Hepatocyte (in vitro differentiated cells): ENCODE data around the gene TTC12. TPM values are rescaled to one million over a fixed set of nuclear protein-coding genes. Genes with fewer than 3 reads are reported as not detected.

ENCODE experiments used
- DNase-seq: peaks from one replicate; pipeline ENCODE4 v3.0.0-alpha.2; 2016; ENCODE audit warnings: low spot score
- H2AFZ ChIP-seq: fragments of 200-600 bp; sonication (generic); 2 replicates; pipeline ENCODE4 v1.6.0; 2016; ENCODE audit warnings: antibody characterized with exemption, mild to moderate bottlenecking
- H3K27ac ChIP-seq: fragments of 200-600 bp; sonication (generic); 2 replicates; pipeline ENCODE4 v1.5.1; 2016; ENCODE audit warnings: mild to moderate bottlenecking
- H3K27me3 ChIP-seq: fragments of 200-600 bp; sonication (generic); 2 replicates; pipeline ENCODE4 v1.6.1; 2016
- H3K36me3 ChIP-seq: fragments of 200-600 bp; sonication (generic); replicated peaks from 2 replicates; pipeline ENCODE4 v1.5.1; 2016; ENCODE audit warnings: low read depth; ENCODE audit not compliant: insufficient read depth
- H3K4me1 ChIP-seq: fragments of 200-600 bp; sonication (generic); 2 replicates; pipeline ENCODE4 v1.5.1; 2016; ENCODE audit warnings: mild to moderate bottlenecking, moderate library complexity; ENCODE audit not compliant: insufficient read depth
- H3K4me2 ChIP-seq: fragments of 200-600 bp; sonication (generic); 2 replicates; pipeline ENCODE4 v1.6.0; 2016
- H3K4me3 ChIP-seq: fragments of 200-600 bp; sonication (generic); 2 replicates; pipeline ENCODE4 v1.5.1; 2016; ENCODE audit warnings: mild to moderate bottlenecking
- H3K79me2 ChIP-seq: fragments of 200-600 bp; sonication (generic); 2 replicates; pipeline ENCODE4 v1.6.0; 2017; ENCODE audit warnings: mild to moderate bottlenecking
- H3K9me2 ChIP-seq: fragments of 200-600 bp; sonication (generic); replicated peaks from 2 replicates; pipeline ENCODE4 v1.6.0; 2017; ENCODE audit warnings: mild to moderate bottlenecking; ENCODE audit not compliant: insufficient read depth
- H3K9me3 ChIP-seq: fragments of 200-600 bp; sonication (generic); 2 replicates; pipeline ENCODE4 v1.5.1; 2016; ENCODE audit warnings: low read depth, mild to moderate bottlenecking
- H4K20me1 ChIP-seq: fragments of 200-600 bp; sonication (generic); 2 replicates; pipeline ENCODE4 v1.6.0; 2016; ENCODE audit warnings: mild to moderate bottlenecking; ENCODE audit not compliant: insufficient read depth, poor library complexity, severe bottlenecking
- EZH2 ChIP-seq: fragments of 200-600 bp; sonication (generic); IDR thresholded peaks from 2 replicates; pipeline ENCODE4 v1.6.1; 2016; ENCODE audit warnings: antibody characterized with exemption, mild to moderate bottlenecking, borderline replicate concordance
- EZH2phosphoT487 ChIP-seq: fragments of 200-600 bp; sonication (generic); IDR thresholded peaks from one replicate; pipeline ENCODE4 v1.6.1; 2018; ENCODE audit warnings: antibody characterized with exemption, mild to moderate bottlenecking, low read depth, moderate library complexity; ENCODE audit not compliant: unreplicated experiment, severe bottlenecking
- WGBS: methylation state at CpG from one replicate; pipeline ENCODE4 v1.1.6; 2016; ENCODE audit warnings: low lambda C conversion rate; ENCODE audit errors: missing lambda C conversion rate; 5-methylcytosine and 5-hydroxymethylcytosine counted together
- polyA plus RNA-seq: library from polyadenylated mRNA; unstranded; fragments of >200 nt; fragmentation: Nextera tagmentation; extraction: Ambion mirVana; gene quantifications from 2 replicates; pipeline ENCODE4 v1.2.1, GENCODE V29; 2016
- total RNA-seq: library from RNA; depleted of rRNA; stranded (reverse); fragments of >200 nt; gene quantifications from 2 replicates; pipeline ENCODE4 v1.2.3, GENCODE V29; 2014
- TF ChIP-seq, protein P1 (sequence below): fragments of 200-600 bp; sonication (generic); IDR thresholded peaks from 2 replicates; pipeline ENCODE4 v1.5.1; 2016; ENCODE audit warnings: antibody characterized with exemption, mild to moderate bottlenecking; ENCODE audit not compliant: poor library complexity

Gene TTC12
- total and polyA plus RNA-seq, 2 experiments from 2014 or later, result 9.2 to 12.4 TPM

DNA sequence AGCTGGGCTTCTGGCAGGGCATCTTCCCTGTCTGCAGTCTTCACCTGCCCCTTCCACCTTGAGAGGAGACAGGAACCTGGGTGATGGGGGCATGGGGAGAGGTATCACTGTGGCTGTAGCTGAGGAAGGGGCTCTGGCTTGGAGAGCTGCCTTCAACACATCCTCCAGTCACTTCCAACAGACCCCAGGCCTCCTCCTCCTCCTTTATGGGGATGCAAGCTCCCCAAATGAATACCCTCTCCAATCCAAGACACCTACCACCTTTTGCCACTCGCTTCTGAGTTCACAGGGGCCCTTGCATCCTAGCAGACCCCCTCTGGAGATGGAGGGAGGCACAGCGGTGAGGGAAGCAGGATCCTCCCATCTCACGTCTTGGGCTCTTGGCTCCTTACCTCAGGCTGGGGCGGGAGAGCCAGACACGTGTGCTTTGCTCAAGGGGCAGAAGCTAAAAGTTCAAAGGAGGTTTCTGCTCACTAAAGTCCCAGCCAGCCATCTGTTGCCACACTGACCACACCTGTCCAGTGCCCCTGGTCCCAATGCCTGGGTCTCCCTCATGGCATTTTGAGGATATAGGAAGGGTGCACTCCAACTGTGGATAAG, 86.3 kb downstream of the TTC12 start:
- Histone ChIP-seq H2AFZ (no peak overlapping the region), H3K4me1 (no peaks in the 10 kb centered on the region), H3K27ac (no peak overlapping the region), H3K36me3 (no peaks in the 10 kb centered on the region), H3K9me2 (no peaks in the 10 kb centered on the region), H3K4me3 (no peak overlapping the region), H3K9me3 (no peaks in the 10 kb centered on the region), H4K20me1 (no peaks in the 10 kb centered on the region), H3K27me3 (peaks cover 5% of the 10 kb centered on the region), H3K79me2 (no peaks in the 10 kb centered on the region), H3K4me2 (no peak overlapping the region)
- TF ChIP-seq EZH2phosphoT487, result no peak
- TF ChIP-seq EZH2, result no peak
- TF ChIP-seq, protein P1, sequence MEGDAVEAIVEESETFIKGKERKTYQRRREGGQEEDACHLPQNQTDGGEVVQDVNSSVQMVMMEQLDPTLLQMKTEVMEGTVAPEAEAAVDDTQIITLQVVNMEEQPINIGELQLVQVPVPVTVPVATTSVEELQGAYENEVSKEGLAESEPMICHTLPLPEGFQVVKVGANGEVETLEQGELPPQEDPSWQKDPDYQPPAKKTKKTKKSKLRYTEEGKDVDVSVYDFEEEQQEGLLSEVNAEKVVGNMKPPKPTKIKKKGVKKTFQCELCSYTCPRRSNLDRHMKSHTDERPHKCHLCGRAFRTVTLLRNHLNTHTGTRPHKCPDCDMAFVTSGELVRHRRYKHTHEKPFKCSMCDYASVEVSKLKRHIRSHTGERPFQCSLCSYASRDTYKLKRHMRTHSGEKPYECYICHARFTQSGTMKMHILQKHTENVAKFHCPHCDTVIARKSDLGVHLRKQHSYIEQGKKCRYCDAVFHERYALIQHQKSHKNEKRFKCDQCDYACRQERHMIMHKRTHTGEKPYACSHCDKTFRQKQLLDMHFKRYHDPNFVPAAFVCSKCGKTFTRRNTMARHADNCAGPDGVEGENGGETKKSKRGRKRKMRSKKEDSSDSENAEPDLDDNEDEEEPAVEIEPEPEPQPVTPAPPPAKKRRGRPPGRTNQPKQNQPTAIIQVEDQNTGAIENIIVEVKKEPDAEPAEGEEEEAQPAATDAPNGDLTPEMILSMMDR, result no peak
- no peak for DNase-seq
- 74% methylated on average over 5 of the region's 5 CpGs for WGBS

DNA sequence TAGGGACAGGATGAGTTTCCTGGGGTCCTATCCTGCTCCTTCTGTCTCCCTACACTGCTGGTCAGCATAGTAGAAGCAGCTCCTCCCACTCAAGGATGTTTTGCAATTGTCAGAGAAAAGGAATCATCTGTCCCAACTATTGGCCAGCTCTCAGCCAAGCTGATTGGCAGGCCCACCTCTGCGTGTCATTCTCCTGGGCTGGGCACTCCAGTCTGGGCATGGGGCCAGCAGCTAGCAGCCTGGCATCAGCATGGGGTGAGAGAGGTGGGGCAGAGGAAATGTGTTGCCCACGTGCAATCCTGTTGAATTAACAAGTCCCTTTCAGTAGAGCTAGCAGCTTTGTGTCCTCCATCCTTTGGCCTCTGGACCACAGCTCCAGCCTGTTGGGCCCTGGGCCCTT, 87.3 kb downstream of the TTC12 start:
- peak; percentile 28 for DNase-seq
- H3K36me3 ChIP-seq, result no peaks in the 10 kb centered on the region
- TF ChIP-seq EZH2 (no peak), EZH2phosphoT487 (no peak)
- TF ChIP-seq, protein P1, result no peak
- H3K27me3 ChIP-seq, result peaks cover 5% of the 10 kb centered on the region
- H4K20me1 ChIP-seq, result no peaks in the 10 kb centered on the region
- no peak overlapping the region for H3K4me3 ChIP-seq
- no peaks in the 10 kb centered on the region for H3K4me1 ChIP-seq
- no peak overlapping the region for H3K4me2 ChIP-seq
- no peak overlapping the region for H3K27ac ChIP-seq
- 79% methylated on average over 2 of the region's 2 CpGs for WGBS
- no peak overlapping the region for H2AFZ ChIP-seq
- no peaks in the 10 kb centered on the region for H3K79me2 ChIP-seq
- no peaks in the 10 kb centered on the region for H3K9me2 ChIP-seq
- H3K9me3 ChIP-seq, result no peaks in the 10 kb centered on the region

DNA sequence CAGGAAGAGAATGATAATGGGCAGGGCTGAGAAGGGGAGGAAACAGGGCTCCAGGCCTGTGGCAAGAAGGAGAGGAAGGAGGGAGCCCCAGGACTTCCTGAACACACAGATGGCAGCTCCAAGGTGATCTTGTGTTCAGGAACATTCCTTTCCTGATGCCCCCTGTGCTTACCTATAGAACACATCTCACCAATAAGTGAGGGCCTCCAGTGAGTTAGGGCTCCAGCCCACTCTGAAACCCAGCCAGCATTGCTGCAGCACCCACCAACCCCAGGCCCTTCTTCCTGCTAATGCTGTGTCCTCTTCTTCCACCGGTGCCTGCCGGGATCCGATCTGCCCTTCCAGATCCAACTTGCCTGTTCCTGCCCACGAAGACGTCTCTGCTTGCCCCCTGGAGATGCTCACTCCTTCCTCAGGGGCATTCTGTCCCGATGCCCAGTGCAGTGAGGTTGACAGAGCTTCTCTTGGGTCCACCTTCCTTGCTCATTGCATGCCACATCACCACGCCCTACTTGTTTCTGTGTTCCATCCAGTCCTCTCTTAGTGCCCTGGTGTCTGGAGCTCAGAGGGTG, 90.6 kb downstream of the TTC12 start:
- Histone ChIP-seq H3K4me1 (no peaks in the 10 kb centered on the region), H3K9me2 (no peaks in the 10 kb centered on the region), H3K4me2 (no peak overlapping the region), H2AFZ (no peak overlapping the region), H3K27ac (no peak overlapping the region), H3K9me3 (no peaks in the 10 kb centered on the region), H3K36me3 (no peaks in the 10 kb centered on the region), H3K79me2 (no peaks in the 10 kb centered on the region), H3K27me3 (peaks cover 5% of the 10 kb centered on the region), H3K4me3 (no peak overlapping the region), H4K20me1 (no peaks in the 10 kb centered on the region)
- TF ChIP-seq, protein P1, result no peak
- TF ChIP-seq EZH2, result no peak
- TF ChIP-seq EZH2phosphoT487, result no peak
- no peak for DNase-seq
- 90% methylated on average over 7 of the region's 7 CpGs for WGBS
